Neural cell (in vitro differentiated cells): ENCODE measurements around the gene RWDD4.

ENCODE experiments used
- CTCF ChIP-seq: fragments of 450-650 bp; IDR thresholded peaks from 2 replicates; pipeline ENCODE4 v1.5.1; 2014; ENCODE audit warnings: antibody characterized with exemption, mild to moderate bottlenecking, moderate library complexity; ENCODE audit not compliant: poor library complexity, severe bottlenecking
- RAD21 ChIP-seq: fragments of 450-650 bp; conservative IDR thresholded peaks from 2 replicates; pipeline ENCODE4 v1.6.1; 2014; ENCODE audit warnings: antibody characterized with exemption, mild to moderate bottlenecking, moderate library complexity

- TF ChIP-seq CTCF (no peak), RAD21 (no peak)
Measured at GRCh38 chr4:183594823-183595222, 64.2 kb downstream of the RWDD4 start.
